NK-92 (cell line): ENCODE data around the gene NDUFA13.

Experiments
- DNase-seq: peaks from one replicate; lab custom pipeline; 2025; ENCODE audit not compliant: unreplicated experiment; lab: John Stamatoyannopoulos, UW

Gene NDUFA13

DNA sequence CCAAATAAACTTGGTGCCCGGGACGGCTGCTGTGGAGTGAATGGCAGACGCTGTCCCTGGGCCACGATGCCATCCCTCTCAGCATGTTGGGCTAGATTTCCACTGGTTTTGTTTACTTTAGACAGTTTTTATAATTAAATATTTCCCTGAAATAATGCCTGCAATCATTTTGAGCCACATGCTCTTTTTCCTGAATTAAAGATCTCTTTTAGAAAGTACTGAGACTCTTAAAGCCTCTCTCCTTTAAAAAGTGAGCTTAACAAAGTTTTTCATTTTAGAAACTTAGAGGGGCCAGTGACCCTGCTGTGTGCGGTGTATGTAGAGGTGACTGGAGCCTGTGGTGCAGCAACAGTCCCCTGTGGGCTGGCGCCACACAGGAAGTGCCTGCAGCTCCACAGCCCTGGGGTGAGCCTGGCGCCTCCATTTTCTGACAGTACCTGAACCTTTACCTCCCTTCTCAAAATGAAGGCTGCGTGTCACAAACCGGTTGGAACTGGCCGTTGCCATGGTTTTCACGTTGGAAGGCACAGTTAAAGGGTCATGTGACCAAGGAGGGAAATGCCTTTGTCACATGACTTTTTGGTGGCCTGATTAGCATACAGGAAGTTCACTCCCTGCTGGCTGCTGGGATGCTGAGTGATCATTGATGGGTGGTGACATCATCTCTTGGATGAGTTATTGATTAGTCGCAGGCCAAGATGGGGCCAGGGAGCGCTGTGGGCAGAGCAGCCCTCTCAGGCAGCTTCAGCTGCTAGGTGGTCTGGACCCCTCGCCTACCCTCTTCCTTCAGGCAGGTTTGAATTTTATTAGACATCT is 26.9 kb upstream of the NDUFA13 start:
- no peak for DNase-seq

DNA sequence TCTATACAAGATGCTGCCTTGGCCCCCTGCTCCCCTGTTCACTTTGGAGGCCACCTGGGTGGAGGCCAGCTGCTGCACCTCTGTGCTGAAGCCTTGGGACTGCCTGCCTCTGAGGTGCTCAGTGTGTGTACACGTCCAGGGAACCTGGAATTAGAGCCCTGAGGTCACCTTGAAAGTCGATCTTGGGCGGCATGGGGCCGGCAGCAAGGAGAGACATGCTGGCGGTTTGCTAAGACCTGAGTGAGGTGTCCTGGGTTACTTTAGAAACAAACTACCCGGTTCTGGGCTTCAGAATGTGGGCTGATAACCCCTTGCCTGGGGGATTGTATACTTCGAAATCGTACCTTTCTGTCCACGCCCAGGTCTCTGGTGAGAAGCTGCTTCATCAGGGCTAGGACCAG is 26.2 kb upstream of the NDUFA13 start:
- DNase-seq = no peak

DNA sequence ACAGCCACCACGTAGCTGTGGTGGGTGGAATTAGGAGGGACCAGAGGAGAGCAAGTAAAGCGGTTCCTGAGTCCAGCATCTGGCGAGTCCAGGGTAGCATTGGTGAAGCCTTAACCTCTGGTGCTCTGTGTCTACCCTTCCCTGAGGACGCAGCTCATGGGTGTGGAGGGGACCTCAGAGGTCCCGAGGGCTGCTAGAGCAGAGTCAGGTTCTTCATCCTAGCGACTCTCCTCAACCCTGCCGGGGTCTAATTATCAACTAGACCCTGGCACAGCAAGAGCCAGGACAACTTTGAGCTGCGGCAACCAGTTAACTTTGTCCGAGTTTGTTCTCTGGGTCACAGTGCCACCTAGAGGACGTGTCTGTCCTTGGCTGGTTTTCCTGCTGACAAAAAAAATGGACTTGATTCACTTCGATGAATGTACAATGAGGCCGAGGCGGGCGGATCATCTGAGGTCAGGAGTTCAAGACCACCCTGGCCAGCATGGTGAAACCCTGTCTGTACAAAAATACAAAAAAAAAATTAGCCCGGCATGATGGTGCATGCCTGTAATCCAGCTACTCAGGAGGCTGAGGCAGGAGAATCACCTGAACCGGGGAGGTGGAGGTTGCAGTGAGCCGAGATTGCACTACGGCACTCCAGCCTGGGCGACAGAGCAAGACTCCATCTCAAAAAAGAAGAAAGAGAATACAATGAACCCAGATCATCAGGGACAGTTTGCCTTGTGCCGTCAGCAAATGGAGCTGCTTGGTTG is 25.6 kb upstream of the NDUFA13 start:
- no peak for DNase-seq

DNA sequence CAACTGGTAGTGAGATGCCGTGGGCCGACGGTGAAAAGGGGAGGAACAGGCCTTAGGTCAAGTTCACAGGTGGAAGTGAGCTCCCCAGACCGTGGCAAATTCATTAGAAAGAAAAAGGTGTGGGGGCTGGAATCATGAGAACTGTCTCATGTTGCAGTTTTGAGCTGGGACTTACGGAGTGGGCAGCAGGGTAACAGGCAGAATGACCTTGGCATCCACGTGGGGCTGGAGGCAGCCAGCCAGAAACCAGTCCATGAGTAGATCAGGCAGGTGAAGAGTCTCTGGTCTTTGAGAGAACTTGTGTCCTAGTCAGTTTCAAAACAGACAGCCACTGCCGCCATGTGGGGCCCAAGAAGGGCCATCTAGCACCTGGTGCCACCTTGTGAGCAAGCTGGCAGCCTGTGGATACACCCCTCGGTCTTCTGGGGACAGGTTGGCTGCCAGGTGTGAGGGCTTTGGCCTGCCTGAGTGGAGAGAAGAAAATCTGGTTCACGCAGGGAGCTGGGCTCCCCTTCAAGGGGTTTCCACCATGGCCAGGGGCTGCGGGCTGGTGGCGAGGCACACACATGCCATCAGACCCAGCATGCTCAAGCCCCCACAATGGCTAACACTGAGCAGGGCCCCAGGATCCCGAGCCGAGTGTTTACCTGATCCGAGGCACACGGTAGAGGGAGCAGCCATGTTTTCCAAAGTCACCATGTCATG is 24.6 kb upstream of the NDUFA13 start:
- no peak for DNase-seq

DNA sequence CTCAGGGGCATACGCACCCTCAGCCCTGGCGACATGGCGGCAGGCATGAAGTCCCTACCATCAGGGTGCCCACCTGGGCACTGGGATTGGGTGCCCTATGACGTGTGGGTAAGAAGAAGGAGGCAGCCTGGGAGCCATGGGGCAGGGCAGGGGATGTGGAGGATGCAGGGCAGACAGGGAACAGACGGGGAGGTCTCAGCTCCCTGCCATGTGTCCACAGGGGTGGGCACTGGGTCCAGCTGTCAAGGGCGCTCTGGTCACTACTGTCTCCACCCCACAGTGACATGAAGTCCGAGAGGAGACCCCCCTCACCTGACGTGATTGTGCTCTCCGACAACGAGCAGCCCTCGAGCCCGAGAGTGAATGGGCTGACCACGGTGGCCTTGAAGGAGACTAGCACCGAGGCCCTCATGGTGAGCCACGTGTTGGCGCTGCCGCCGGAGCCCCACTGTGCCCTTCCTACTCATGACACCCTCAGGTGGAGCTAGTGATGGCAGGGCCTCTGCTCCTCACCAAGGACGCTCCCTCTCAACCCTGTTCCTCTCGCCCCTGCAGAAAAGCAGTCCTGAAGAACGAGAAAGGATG is 23.9 kb upstream of the NDUFA13 start:
- DNase-seq = no peak

DNA sequence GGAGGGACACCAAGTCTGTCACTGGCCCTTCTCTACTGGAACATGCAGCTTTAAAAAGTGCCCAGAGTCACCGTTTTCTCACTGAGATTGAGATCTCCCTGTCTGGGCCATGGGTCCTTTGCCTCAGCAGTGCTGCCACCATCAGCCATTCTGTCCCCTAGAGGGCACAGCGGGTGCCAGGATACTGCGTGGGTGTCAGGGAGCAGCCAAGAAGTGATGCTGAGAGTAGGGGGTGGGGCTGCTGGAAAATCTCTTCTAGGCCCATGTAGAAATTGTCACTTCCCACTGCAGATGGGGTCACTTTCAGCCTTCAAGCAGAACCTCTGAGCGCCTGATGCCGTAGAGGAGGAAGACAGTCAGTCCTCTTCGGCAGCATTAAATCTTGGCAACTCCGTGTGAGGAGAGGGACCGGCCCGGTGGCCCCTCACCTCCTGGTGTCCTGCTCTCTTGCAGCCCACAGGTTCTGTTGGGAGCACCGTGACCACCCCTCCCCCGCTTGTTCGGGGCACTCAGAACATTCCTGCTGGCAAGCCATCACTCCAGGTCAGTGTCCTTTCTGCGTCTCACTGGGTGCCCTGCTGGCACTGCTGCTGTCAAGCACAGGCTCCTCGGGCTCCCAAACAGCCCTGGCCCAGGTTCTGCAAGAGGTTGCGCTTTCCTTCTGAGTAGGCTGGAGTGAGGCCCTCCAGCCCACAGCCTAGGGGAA is 22.0 kb upstream of the NDUFA13 start:
- no peak for DNase-seq

DNA sequence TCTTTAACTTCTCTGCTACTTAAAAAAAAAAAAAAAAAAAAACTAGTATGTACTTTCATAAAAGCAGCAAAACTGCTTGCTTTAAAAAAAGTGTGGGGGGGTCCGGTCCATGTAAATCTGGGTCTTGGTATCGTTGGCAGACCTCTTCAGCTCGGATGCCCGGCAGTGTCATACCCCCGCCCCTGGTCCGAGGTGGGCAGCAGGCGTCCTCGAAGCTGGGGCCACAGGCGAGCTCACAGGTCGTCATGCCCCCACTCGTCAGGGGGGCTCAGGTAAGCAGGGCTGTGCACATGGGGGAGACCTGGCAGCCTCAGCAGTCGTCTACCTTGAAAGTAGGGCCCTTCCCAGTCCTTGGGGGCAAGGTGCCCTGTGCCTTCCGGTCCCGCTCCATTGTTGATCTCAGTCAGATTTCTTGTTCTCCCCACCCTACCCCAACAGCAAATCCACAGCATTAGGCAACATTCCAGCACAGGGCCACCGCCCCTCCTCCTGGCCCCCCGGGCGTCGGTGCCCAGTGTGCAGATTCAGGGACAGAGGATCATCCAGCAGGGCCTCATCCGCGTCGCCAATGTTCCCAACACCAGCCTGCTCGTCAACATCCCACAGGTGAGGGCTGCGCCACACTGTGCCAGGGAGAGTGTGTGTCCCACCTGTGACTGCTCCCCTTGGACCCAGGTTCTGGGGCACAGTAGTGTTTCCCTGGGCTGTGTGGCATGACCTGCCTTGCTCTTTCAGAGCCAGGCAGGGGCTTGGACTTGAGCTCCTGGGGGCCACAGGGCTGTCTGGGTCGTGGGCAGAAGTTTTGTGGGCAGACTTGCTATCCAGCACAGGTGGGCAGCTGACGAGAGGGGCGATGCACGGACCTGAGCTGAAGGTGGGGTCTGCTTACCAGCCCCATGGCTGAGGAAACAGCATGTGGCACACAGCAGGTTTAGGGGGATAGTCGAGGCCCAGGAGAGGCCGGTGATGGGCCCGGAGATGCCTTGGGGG is 20.1 kb upstream of the NDUFA13 start:
- DNase-seq = no peak

DNA sequence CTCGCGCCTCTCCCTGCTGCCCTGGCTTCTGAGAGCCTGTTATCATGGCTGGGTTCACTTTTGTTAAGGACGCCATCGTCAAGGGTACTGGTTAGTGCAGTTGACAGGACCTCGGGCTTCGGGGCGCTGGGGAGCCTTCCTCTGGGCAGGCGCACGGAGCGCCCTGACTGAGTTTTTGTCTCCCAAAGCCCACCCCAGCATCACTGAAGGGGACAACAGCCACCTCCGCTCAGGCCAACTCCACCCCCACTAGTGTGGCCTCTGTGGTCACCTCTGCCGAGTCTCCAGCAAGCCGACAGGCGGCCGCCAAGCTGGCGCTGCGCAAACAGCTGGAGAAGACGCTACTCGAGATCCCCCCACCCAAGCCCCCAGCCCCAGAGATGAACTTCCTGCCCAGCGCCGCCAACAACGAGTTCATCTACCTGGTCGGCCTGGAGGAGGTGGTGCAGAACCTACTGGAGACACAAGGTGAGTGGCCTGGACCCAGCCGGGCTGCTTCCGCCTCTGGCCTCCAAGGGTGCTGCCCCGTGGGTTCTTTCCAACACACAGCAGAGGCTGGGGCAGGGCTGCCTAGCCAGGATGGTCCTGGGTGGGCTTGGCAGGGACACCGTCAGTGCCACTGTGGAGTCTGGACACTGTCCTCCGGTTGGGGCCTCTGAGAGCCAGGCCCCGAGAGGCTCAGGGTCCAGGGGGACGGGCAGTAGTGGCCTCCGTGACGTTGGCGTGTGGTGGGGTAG is 17.6 kb upstream of the NDUFA13 start:
- no peak for DNase-seq

DNA sequence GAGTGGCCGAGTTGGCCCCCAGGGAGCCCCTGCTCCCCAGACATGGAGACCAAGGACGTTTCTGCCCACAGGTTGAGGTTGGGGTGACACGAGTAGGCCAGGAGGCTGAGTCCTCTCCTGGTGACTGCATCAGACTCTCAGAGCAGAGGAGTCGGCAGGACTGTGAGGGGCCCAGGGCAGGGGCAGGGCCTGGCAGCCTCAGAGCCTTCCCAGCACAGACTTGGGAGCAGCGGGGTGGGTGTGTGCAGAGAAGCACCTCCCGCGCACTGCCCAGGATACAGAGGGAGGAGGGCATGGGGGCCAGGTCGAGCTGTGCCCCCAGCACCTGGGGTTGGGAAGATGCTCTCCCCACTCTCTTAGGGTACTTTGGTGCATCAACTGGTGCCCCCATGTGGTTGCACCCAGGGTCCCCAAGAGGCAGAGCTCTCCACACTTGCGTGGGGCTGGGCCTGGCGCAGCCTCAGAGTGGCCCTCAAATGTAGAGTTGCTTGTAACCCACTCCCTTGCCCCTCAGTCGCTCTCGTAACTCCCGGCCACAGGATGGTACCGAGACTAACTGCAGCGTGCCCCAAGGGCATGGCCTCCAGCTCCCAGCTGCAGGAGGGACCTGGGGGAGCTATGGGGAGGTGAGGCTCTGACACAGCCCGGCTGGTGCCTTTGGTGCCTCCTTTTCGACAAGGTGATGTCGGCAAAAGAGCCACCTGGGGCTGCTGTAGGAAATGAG is 16.6 kb upstream of the NDUFA13 start:
- DNase-seq = no peak

DNA sequence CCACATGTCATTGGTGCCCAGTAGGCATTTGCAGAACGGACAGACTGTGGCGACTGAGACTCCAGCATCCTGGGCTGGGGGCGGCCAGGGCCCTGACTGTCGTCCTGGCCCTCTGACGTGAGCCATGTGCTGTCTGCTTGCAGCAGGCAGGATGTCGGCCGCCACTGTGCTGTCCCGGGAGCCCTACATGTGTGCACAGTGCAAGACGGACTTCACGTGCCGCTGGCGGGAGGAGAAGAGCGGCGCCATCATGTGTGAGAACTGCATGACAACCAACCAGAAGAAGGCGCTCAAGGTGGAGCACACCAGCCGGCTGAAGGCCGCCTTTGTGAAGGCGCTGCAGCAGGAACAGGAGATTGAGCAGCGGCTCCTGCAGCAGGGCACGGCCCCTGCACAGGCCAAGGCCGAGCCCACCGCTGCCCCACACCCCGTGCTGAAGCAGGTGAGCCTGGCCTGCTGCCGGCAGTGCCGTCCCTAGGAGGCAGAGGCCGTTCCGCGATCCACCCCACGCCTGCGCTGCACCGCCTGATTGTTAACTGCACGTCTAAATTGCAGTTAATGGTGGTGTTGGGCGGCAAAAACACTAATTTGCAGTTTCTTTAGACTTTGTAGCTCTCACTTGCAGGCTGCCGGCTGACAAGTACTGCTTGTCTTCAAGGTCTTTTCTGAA is 14.9 kb upstream of the NDUFA13 start:
- no peak for DNase-seq

DNA sequence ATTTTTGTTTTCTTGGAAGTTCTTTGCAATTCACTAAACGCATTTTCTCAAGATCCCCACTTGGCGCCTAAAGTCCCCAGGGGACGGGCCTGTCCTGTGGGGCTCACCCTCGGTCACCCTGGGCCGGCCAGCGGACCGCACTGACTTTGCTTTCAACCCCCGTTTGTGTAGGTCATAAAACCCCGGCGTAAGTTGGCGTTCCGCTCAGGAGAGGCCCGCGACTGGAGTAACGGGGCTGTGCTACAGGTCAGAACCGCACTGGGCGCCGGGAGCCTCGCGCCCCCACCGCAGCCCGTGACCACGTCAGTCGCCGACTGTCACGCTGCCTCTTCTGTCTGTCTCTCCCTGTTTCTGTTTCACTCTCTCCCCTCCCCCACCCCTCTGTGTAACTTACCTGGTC is 14.2 kb upstream of the NDUFA13 start:
- no peak for DNase-seq

DNA sequence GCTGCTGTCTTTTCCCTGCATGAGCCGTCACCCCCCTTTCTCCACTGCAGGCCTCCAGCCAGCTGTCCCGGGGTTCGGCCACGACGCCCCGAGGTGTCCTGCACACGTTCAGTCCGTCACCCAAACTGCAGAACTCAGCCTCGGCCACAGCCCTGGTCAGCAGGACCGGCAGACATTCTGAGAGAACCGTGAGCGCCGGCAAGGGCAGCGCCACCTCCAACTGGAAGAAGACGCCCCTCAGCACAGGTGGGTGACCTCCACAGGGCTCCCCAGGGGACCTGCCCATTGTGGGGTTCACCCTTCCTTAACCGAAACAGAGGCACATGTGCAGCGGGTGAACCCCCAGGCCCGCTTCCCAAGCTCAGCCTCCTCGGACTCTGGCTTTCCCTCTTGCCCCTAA is 13.7 kb upstream of the NDUFA13 start:
- no peak for DNase-seq

DNA sequence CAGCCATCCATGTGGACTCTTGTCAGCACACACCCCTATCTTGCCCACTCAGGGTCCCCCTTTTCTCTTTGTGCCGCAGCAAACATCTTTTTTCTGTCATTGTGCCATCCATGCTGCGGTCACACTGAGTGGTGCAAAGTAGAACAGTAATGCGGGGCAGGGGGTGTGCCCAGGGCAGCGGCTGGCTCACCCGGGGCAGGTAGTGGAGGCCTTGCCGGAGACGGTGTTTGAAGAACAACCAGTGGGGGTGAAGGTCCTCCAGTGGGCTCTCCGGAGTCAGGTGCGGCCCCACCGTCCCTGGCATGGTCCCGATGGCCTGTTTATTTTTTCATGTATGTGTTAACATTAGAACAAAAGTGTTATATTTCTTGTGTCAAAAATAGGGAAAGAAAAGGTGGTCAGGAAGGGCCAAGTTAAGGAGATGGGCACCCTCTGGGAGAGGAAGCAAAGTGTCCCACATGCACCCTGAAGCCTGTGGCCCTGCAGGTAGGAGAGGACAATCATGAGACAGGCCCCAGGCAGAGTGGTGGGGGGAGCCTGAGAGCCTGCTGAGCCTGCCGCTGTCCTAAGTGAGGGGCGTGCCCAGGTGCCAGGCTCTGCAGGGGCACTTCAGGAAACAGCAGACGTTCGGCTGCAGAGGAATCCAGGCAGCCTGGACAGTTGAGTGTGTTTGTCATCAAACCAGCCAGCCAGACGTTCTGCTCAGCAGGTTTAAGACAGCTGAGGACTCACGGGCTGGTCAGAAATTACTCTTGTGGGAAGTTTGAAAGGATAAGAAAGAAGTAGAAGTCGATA is 13.0 kb upstream of the NDUFA13 start:
- DNase-seq = no peak

DNA sequence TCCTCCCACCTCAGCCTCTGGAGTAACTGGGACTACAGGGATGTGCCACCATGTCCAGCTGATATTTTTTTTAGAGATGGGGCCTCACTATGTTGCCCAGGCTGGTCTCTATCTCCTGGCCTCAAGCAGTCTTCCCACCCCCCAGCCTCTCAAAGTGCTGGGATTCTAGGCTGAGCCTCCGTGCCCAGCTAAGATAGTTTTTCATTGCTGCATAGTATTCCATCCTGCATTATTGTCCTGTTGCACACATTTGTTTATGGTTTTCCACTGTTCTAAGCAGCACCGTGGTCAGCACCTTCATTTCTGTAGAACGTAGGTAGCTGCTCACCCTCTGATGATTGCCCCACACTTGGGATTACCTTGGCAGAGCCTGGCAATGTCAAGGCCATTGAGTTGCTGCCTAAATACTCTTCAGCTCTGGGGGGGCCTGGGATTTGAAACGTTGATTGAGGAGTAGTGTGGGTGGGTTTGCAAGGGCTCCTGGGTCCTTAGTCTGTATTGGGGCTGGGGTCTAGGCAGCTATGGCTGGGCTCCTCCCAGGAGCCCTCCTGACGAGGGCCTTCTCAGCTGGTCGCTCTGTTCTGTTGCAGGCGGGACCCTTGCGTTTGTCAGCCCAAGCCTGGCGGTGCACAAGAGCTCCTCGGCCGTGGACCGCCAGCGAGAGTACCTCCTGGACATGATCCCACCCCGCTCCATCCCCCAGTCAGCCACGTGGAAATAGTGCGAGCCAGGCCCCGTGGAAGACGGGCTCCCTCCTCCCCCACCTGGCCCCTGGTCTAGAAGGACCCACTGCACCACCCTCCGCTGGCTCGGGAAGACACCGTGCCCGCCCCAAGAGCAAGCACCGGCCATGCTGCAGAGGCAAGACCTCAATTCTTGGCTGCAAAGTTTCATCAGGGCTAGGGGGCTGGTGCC is 11.0 kb upstream of the NDUFA13 start:
- DNase-seq = no peak

DNA sequence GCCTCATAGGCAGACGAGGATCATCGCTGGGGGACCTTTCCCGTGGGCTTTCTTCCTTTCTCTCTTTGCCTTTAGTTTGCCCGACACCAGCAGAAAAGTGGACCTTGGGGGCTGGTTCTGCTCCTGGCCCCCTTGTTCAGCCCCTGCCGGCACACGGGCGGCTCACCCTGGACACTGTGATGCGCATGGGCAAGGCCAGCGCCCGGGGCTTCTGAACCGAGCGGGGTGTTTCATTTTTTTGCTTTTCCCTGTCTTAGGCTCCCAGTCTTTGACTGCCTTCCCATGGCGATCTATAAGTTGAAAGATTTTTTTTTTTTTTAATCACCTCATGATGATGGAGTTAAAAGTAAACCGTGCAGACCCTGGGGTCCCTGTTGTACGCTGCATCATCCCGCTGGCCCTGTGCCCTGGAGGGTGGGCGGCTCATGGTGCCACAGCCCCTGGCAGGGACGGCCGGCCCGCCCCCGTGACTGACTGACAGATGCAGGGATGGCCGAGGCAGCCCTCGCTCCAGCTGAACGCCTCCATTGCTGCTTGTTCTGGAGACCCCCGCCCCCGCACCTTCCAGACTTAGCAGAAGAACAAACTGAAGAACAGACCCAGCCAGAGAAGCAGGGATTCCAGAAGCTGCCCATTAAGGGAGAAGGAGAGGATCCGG is 10.2 kb upstream of the NDUFA13 start:
- DNase-seq = no peak
